Liver (tissue), 3 donors: ENCODE data around the gene TIGIT.

Experiments
- ATF3 ChIP-seq: IDR thresholded peaks from 2 replicates; pipeline ENCODE4 v1.6.1; 2016; ENCODE audit warnings: antibody characterized with exemption
- CTCF ChIP-seq: fragments of 150-350 bp; IDR thresholded peaks from 2 replicates; pipeline ENCODE4 v1.5.1; 2017; ENCODE audit warnings: improper control_type of control experiment, low read depth, low read length; ENCODE audit not compliant: missing input control
- HNF4A ChIP-seq, 2 donors: conservative IDR thresholded peaks; 2 replicates each; pipeline ENCODE4 v1.6.1; 2016; ENCODE audit warnings: antibody characterized with exemption in 2 of 2, mild to moderate bottlenecking in 2 of 2
- JUND ChIP-seq, 2 donors: IDR thresholded peaks; 2 replicates each; pipeline ENCODE4 v1.6.1; 2016; ENCODE audit warnings: antibody characterized with exemption in 2 of 2
- MAX ChIP-seq: IDR thresholded peaks from 2 replicates; pipeline ENCODE4 v1.6.1; 2016; ENCODE audit warnings: antibody characterized with exemption
- NR2F2 ChIP-seq: IDR thresholded peaks from 2 replicates; pipeline ENCODE4 v1.6.1; 2016; ENCODE audit warnings: antibody characterized with exemption
- RAD21 ChIP-seq, 2 donors: IDR thresholded peaks; 2 replicates each; pipeline ENCODE4 v1.6.1; 2016; ENCODE audit warnings: antibody characterized with exemption in 2 of 2, mild to moderate bottlenecking in 2 of 2
- REST ChIP-seq: IDR thresholded peaks from 2 replicates; pipeline ENCODE4 v1.6.1; 2016; ENCODE audit warnings: antibody characterized with exemption, mild to moderate bottlenecking
- TAF1 ChIP-seq: conservative IDR thresholded peaks from 2 replicates; pipeline ENCODE4 v1.6.1; 2016; ENCODE audit warnings: antibody characterized with exemption, mild to moderate bottlenecking
- YY1 ChIP-seq: IDR thresholded peaks from 2 replicates; pipeline ENCODE4 v1.6.1; 2016; ENCODE audit warnings: antibody characterized with exemption, mild to moderate bottlenecking
- donor health status: healthy.
- donor health status: healthy.

GRCh38 chr3:114310695-114311094 lies 16.9 kb downstream of the TIGIT start:
- TF ChIP-seq TAF1 (no peak), CTCF (no peak), MAX (no peak), REST (no peak), JUND (IDR thresholded peaks at IDR 0.05) (no peak), YY1 (no peak), NR2F2 (no peak), RAD21 (IDR thresholded peaks at IDR 0.05) (no peak), ATF3 (no peak), HNF4A (conservative IDR thresholded peaks at IDR 0.05) (no peak)
